ENCODE measurements around the gene DNAJA4. TPM values are rescaled to one million over a fixed set of nuclear protein-coding genes. Genes with fewer than 3 reads are reported as not detected.

DNAJA4 gene
- total RNA-seq, 1 experiment from 2014 or later = 1.3 TPM

- no peaks in the 10 kb centered on the region for H3K9me2 ChIP-seq (replicated peaks; ENCODE audit: low read length)
- no peak overlapping the region for H2AFZ ChIP-seq (ENCODE audit: low read length)
- H3K9ac ChIP-seq (ENCODE audit: low read length) = no peak overlapping the region
- no peaks in the 10 kb centered on the region for H4K20me1 ChIP-seq (ENCODE audit: low read length)
- ChIA-PET CTCF (no interaction called here), POLR2A (ENCODE audit: unreplicated experiment) (no interaction called here)
- TF ChIP-seq CTCF (conservative IDR thresholded peaks at IDR 0.05; ENCODE audit: low read depth, low read length) = no peak
- no peak for TF ChIP-seq EZH2 (IDR thresholded peaks at IDR 0.05; ENCODE audit: low read length, unreplicated experiment)
- TF ChIP-seq EZH2phosphoT487 (IDR thresholded peaks at IDR 0.05; ENCODE audit: borderline replicate concordance, low read length) = no peak
- H3K4me2 ChIP-seq (ENCODE audit: low read length) = no peak overlapping the region
- ATAC-seq (no peak), DNase-seq (no peak)
- no peaks in the 10 kb centered on the region for H3K27me3 ChIP-seq (ENCODE audit: low read length)
- H3K9me3 ChIP-seq (ENCODE audit: low read length) = no peaks in the 10 kb centered on the region
- no peaks in the 10 kb centered on the region for H3F3A ChIP-seq (ENCODE audit: low read length, unreplicated experiment)
- H3K27ac ChIP-seq (ENCODE audit: low read length) = no peak overlapping the region
- H3K4me3 ChIP-seq (ENCODE audit: low read length) = no peak overlapping the region
- H3K79me2 ChIP-seq (ENCODE audit: low read length) = no peaks in the 10 kb centered on the region
- no peaks in the 10 kb centered on the region for H3K36me3 ChIP-seq (ENCODE audit: low read depth, low read length)
- BruUV-seq (replicated peaks) = no TSS peak
- intact Hi-C loops (cut with micrococcal nuclease) = no loop called here
- H3K4me1 ChIP-seq (ENCODE audit: insufficient read depth, low read length) = peaks cover 24% of the 10 kb centered on the region
These were observed 40.1 kb downstream of the DNAJA4 start for GRCh38 chr15:78304216-78305066.

- no peaks in the 10 kb centered on the region for H4K20me1 ChIP-seq (ENCODE audit: low read length)
- ChIA-PET POLR2A (ENCODE audit: unreplicated experiment) (no interaction called here), CTCF (no interaction called here)
- no peak for TF ChIP-seq CTCF (conservative IDR thresholded peaks at IDR 0.05; ENCODE audit: low read depth, low read length)
- no peak for TF ChIP-seq EZH2phosphoT487 (IDR thresholded peaks at IDR 0.05; ENCODE audit: borderline replicate concordance, low read length)
- no peak for TF ChIP-seq EZH2 (IDR thresholded peaks at IDR 0.05; ENCODE audit: low read length, unreplicated experiment)
- no peak overlapping the region for H3K9ac ChIP-seq (ENCODE audit: low read length)
- H3K4me1 ChIP-seq (ENCODE audit: insufficient read depth, low read length) = peaks cover 18% of the 10 kb centered on the region
- no peak overlapping the region for H2AFZ ChIP-seq (ENCODE audit: low read length)
- DNase-seq = peak; percentile 33
- peak; percentile 35; the same call in 1 of the 2 replicates for ATAC-seq
- intact Hi-C loops (cut with micrococcal nuclease) = no loop called here
- H3K4me3 ChIP-seq (ENCODE audit: low read length) = no peak overlapping the region
- no peaks in the 10 kb centered on the region for H3K9me2 ChIP-seq (replicated peaks; ENCODE audit: low read length)
- H3F3A ChIP-seq (ENCODE audit: low read length, unreplicated experiment) = no peaks in the 10 kb centered on the region
- H3K4me2 ChIP-seq (ENCODE audit: low read length) = no peak overlapping the region; the same call in 1 of the 2 replicates
- no peaks in the 10 kb centered on the region for H3K9me3 ChIP-seq (ENCODE audit: low read length)
- no peak overlapping the region for H3K27ac ChIP-seq (ENCODE audit: low read length)
- H3K36me3 ChIP-seq (ENCODE audit: low read depth, low read length) = no peaks in the 10 kb centered on the region
- H3K27me3 ChIP-seq (ENCODE audit: low read length) = no peaks in the 10 kb centered on the region
- H3K79me2 ChIP-seq (ENCODE audit: low read length) = no peaks in the 10 kb centered on the region
- BruUV-seq (replicated peaks) = no TSS peak
These were observed 41.9 kb downstream of the DNAJA4 start for GRCh38 chr15:78306176-78306774.
